Neural cell (in vitro differentiated cells): ENCODE measurements around the gene MRPL28. TPM values are rescaled to one million over a fixed set of nuclear protein-coding genes. Genes with fewer than 3 reads are reported as not detected.

Experiments used
- H2AFZ ChIP-seq: fragments of 200-600, 300-800 bp; sonication (generic), shearing (Covaris generic); 2 replicates; pipeline ENCODE4 v1.6.0; 2014; ENCODE audit warnings: low read depth, mild to moderate bottlenecking, antibody characterized with exemption, low read length, moderate library complexity
- H3F3A ChIP-seq: fragments of 200-600 bp; shearing (Covaris generic); 2 replicates; pipeline ENCODE4 v1.6.1; 2016; ENCODE audit warnings: mild to moderate bottlenecking, moderate library complexity, mixed read lengths, antibody characterized with exemption, low read length; ENCODE audit not compliant: insufficient read depth, poor library complexity, severe bottlenecking
- H3K27ac ChIP-seq: fragments of 200-600, 300-800 bp; sonication (generic), shearing (Covaris generic); 2 replicates; pipeline ENCODE4 v1.5.1; 2014; ENCODE audit warnings: mild to moderate bottlenecking, low read length, moderate library complexity
- H3K27me3 ChIP-seq: fragments of 300-800, 200-600 bp; sonication (generic), shearing (Covaris generic); 2 replicates; pipeline ENCODE4 v1.6.0; 2014; ENCODE audit warnings: mild to moderate bottlenecking, low read depth, low read length, moderate library complexity; ENCODE audit not compliant: insufficient read depth
- H3K36me3 ChIP-seq: fragments of 300-800, 200-600 bp; sonication (generic), shearing (Covaris generic); 2 replicates; pipeline ENCODE4 v1.5.1; 2014; ENCODE audit warnings: mild to moderate bottlenecking, antibody characterized with exemption, low read length, moderate library complexity; ENCODE audit not compliant: insufficient read depth
- H3K4me2 ChIP-seq: fragments of 300-800, 200-600 bp; sonication (generic), shearing (Covaris generic); 2 replicates; pipeline ENCODE4 v1.6.0; 2014; ENCODE audit warnings: mild to moderate bottlenecking, low read length
- H3K4me3 ChIP-seq: fragments of 300-800, 200-600 bp; sonication (generic), shearing (Covaris generic); 2 replicates; pipeline ENCODE4 v1.5.1; 2014; ENCODE audit warnings: mild to moderate bottlenecking, low read length, moderate library complexity
- H3K79me2 ChIP-seq: fragments of 200-600 bp; shearing (Covaris generic); replicated peaks from 2 replicates; pipeline ENCODE4 v1.6.0; 2014; ENCODE audit warnings: mild to moderate bottlenecking, low read length, moderate library complexity; ENCODE audit not compliant: insufficient read depth
- H3K9ac ChIP-seq: fragments of 300-800, 200-600 bp; sonication (generic), shearing (Covaris generic); 2 replicates; pipeline ENCODE4 v1.6.1; 2016; ENCODE audit warnings: mild to moderate bottlenecking, low read length, mixed read lengths
- H3K9me2 ChIP-seq: fragments of 200-600 bp; shearing (Covaris generic); 2 replicates; pipeline ENCODE4 v1.6.1; 2016; ENCODE audit warnings: mild to moderate bottlenecking, low read length, mixed read lengths; ENCODE audit not compliant: insufficient read depth
- H3K9me3 ChIP-seq: fragments of 200-600, 300-800 bp; sonication (generic), shearing (Covaris generic); 2 replicates; pipeline ENCODE4 v1.6.1; 2016; ENCODE audit warnings: mild to moderate bottlenecking, mixed run types, low read length, moderate library complexity, mixed read lengths
- H4K20me1 ChIP-seq: fragments of 200-600 bp; shearing (Covaris generic); 2 replicates; pipeline ENCODE4 v1.6.1; 2016; ENCODE audit warnings: mild to moderate bottlenecking, mixed run types; ENCODE audit not compliant: insufficient read depth
- CTCF ChIP-seq: fragments of 450-650 bp; IDR thresholded peaks from 2 replicates; pipeline ENCODE4 v1.5.1; 2014; ENCODE audit warnings: antibody characterized with exemption, mild to moderate bottlenecking, moderate library complexity; ENCODE audit not compliant: poor library complexity, severe bottlenecking
- EP300 ChIP-seq: fragments of 450-650 bp; conservative IDR thresholded peaks from 2 replicates; pipeline ENCODE4 v1.6.1; 2014; ENCODE audit warnings: antibody characterized with exemption, mild to moderate bottlenecking, moderate library complexity; ENCODE audit not compliant: poor library complexity, severe bottlenecking
- MXI1 ChIP-seq: fragments of 450-650 bp; conservative IDR thresholded peaks from 2 replicates; pipeline ENCODE4 v1.6.1; 2014; ENCODE audit warnings: antibody characterized with exemption, mild to moderate bottlenecking; ENCODE audit not compliant: poor library complexity, severe bottlenecking
- RAD21 ChIP-seq: fragments of 450-650 bp; conservative IDR thresholded peaks from 2 replicates; pipeline ENCODE4 v1.6.1; 2014; ENCODE audit warnings: antibody characterized with exemption, mild to moderate bottlenecking, moderate library complexity
- SMC3 ChIP-seq: fragments of 450-650 bp; conservative IDR thresholded peaks from 2 replicates; pipeline ENCODE4 v1.6.1; 2014; ENCODE audit warnings: antibody characterized with exemption, mild to moderate bottlenecking, moderate library complexity; ENCODE audit not compliant: poor library complexity
- TAF1 ChIP-seq: IDR thresholded peaks from 2 replicates; pipeline ENCODE4 v1.6.1; 2012; ENCODE audit warnings: low read depth
- polyA plus RNA-seq: library from polyadenylated mRNA; depleted of rRNA; stranded (reverse); fragments of >200 nt; gene quantifications from 2 replicates; pipeline ENCODE4 v1.2.3, GENCODE V29; 2014
- TF ChIP-seq, protein P1 (sequence below): IDR thresholded peaks from 2 replicates; pipeline ENCODE4 v1.6.1; 2012; ENCODE audit warnings: borderline replicate concordance

MRPL28 gene
- polyA plus RNA-seq, 1 donor from 2014 or later = 134 TPM

- no peak for TF ChIP-seq RAD21
- TF ChIP-seq MXI1 = no peak
- H3K36me3 ChIP-seq = no peaks in the 10 kb centered on the region
- no peaks in the 10 kb centered on the region for H3F3A ChIP-seq
- H3K79me2 ChIP-seq = peaks cover 6% of the 10 kb centered on the region
- no peaks in the 10 kb centered on the region for H3K27me3 ChIP-seq
- H3K9me3 ChIP-seq = no peaks in the 10 kb centered on the region
- H2AFZ ChIP-seq = no peak overlapping the region
- H3K9me2 ChIP-seq = no peaks in the 10 kb centered on the region
- peak overlapping the region; percentile 95 for H3K4me3 ChIP-seq
- peaks cover 4% of the 10 kb centered on the region for H4K20me1 ChIP-seq
- H3K27ac ChIP-seq = no peak overlapping the region
- peak overlapping the region; percentile 73 for H3K9ac ChIP-seq
- peak overlapping the region; percentile 84 for H3K4me2 ChIP-seq
Measured at GRCh38 chr16:380762-381011, 10.3 kb upstream of the MRPL28 start.

DNA sequence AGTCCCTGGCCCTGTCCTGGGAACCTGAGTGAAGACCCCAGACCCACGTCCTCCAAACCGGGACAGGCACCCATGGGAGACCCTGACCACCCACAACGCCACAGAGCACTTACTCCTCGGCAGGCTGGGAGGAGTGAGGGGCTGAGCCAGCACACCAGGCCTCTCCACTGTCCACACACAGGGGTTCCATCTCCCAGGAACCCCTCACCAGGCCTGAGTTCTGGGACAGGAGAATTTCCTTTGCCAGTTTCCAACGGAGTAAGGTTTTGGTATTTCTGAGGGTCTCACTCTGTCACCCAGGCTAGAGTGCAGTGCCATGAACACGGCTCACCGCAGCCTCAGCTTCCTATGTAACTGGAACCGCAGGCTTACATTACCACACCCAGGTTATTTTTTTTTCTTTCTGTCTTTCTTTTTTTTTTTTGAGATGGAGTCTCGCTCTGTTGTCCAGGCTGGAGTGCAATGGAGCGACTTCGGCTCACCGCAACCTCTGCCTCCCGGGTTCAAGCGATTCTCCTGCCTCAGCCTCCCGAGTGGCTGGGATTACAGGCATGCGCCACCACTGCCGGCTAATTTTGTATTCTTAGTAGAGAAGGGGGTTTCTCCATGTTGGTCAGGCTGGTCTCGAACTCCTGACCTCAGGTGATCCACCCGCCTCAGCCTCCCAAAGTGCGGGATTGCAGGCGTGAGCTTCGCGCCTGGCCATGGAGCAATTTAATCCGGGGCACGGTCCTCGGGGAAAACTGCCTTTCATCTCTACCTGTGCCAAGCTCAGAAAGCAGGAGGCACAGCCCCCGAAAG is 9.8 kb upstream of the MRPL28 start:
- Histone ChIP-seq H3K9ac (peak overlapping the region; percentile 73), H4K20me1 (peaks cover 4% of the 10 kb centered on the region), H3K4me2 (no peak overlapping the region), H3K79me2 (peaks cover 6% of the 10 kb centered on the region), H3K4me3 (peak overlapping the region; percentile 95), H3K36me3 (no peaks in the 10 kb centered on the region), H3K9me3 (no peaks in the 10 kb centered on the region), H2AFZ (no peak overlapping the region), H3F3A (no peaks in the 10 kb centered on the region), H3K9me2 (no peaks in the 10 kb centered on the region), H3K27me3 (no peaks in the 10 kb centered on the region), H3K27ac (no peak overlapping the region)
- TF ChIP-seq, protein P1, sequence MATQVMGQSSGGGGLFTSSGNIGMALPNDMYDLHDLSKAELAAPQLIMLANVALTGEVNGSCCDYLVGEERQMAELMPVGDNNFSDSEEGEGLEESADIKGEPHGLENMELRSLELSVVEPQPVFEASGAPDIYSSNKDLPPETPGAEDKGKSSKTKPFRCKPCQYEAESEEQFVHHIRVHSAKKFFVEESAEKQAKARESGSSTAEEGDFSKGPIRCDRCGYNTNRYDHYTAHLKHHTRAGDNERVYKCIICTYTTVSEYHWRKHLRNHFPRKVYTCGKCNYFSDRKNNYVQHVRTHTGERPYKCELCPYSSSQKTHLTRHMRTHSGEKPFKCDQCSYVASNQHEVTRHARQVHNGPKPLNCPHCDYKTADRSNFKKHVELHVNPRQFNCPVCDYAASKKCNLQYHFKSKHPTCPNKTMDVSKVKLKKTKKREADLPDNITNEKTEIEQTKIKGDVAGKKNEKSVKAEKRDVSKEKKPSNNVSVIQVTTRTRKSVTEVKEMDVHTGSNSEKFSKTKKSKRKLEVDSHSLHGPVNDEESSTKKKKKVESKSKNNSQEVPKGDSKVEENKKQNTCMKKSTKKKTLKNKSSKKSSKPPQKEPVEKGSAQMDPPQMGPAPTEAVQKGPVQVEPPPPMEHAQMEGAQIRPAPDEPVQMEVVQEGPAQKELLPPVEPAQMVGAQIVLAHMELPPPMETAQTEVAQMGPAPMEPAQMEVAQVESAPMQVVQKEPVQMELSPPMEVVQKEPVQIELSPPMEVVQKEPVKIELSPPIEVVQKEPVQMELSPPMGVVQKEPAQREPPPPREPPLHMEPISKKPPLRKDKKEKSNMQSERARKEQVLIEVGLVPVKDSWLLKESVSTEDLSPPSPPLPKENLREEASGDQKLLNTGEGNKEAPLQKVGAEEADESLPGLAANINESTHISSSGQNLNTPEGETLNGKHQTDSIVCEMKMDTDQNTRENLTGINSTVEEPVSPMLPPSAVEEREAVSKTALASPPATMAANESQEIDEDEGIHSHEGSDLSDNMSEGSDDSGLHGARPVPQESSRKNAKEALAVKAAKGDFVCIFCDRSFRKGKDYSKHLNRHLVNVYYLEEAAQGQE = no peak
- TF ChIP-seq CTCF (no peak), SMC3 (no peak), RAD21 (no peak), MXI1 (no peak), TAF1 (no peak), EP300 (no peak)
